Endothelial cell of umbilical vein (primary cell): ENCODE data around the gene PIGQ. TPM values are rescaled to one million over a fixed set of nuclear protein-coding genes. Genes with fewer than 3 reads are reported as not detected.

ENCODE experiments used
- BruUV-seq: library from RNA; stranded (reverse); fragments of 400-500 nt; replicated peaks from 2 replicates; lab custom pipeline; 2021; lab: Mats Ljungman, UMichigan
- CTCF ChIA-PET: fragments of 300-600, 350-600 bp; sonication (Branson Sonifier 250); formaldehyde crosslinking; loops from one replicate; lab custom pipeline; 2021; ENCODE audit warnings: antibody characterized with exemption, inconsistent platforms; lab: Charles Lee
- POLR2A ChIA-PET: fragments of 300-600, 350-600 bp; sonication (Branson Sonifier 250); formaldehyde crosslinking; loops from one replicate; lab custom pipeline; 2021; ENCODE audit warnings: antibody characterized with exemption, inconsistent platforms; lab: Charles Lee
- DNase-seq: peaks from one replicate; pipeline ENCODE4 v3.0.0-alpha.2; 2011; ENCODE audit warnings: low read depth, low spot score
- FAIRE-seq: peaks from 2 replicates; lab custom pipeline; 2011; peaks lifted over from hg19 to GRCh38; lab: Jason Lieb, UNC
- H2AFZ ChIP-seq: 2 replicates; pipeline ENCODE4 v1.6.0; 2012; ENCODE audit warnings: low read depth, low read length, control low read depth, inconsistent platforms
- H3K27ac ChIP-seq: 2 replicates; pipeline ENCODE4 v1.5.1; 2011; ENCODE audit warnings: low read depth, mild to moderate bottlenecking, control low read depth, low read length, moderate library complexity; ENCODE audit not compliant: insufficient read depth
- H3K27me3 ChIP-seq, 2 experiments: 2 replicates each; pipeline versions ENCODE4 v1.6.0 to v1.6.1; 2011; ENCODE audit warnings: low read length in 2 of 2, mixed read lengths in 1 of 2; ENCODE audit not compliant: control insufficient read depth in 2 of 2, insufficient read depth in 2 of 2
- H3K36me3 ChIP-seq, 2 experiments: 2 replicates in 1 of 2; 3 replicates in 1 of 2; pipeline ENCODE4 v1.5.1; 2011; ENCODE audit warnings: low read length in 2 of 2, mild to moderate bottlenecking in 1 of 2, moderate library complexity in 1 of 2; ENCODE audit not compliant: control insufficient read depth in 2 of 2, insufficient read depth in 2 of 2; ENCODE audit errors: extremely low read depth in 1 of 2
- H3K4me1 ChIP-seq: 3 replicates; pipeline ENCODE4 v1.5.1; 2011; ENCODE audit warnings: mild to moderate bottlenecking, low read length; ENCODE audit not compliant: control insufficient read depth, insufficient read depth; ENCODE audit errors: extremely low read depth
- H3K4me2 ChIP-seq: 2 replicates; pipeline ENCODE4 v1.6.1; 2011; ENCODE audit warnings: low read length, control low read depth, mixed read lengths; ENCODE audit not compliant: insufficient read depth
- H3K4me3 ChIP-seq, 3 experiments: fragments of 200-600 bp in 1 of 3; sonication (generic), shearing (Covaris generic) in 1 of 3; replicated peaks in 1 of 3; 2 replicates each; pipeline ENCODE4 v1.5.1; 2011 to 2016; ENCODE audit warnings: control low read depth in 3 of 3, low read length in 3 of 3, mild to moderate bottlenecking in 2 of 3, inconsistent platforms in 1 of 3, low read depth in 1 of 3, moderate library complexity in 1 of 3; ENCODE audit not compliant: insufficient read depth in 1 of 3
- H3K79me2 ChIP-seq: 2 replicates; pipeline ENCODE4 v1.6.0; 2012; ENCODE audit warnings: low read length, inconsistent platforms; ENCODE audit not compliant: control insufficient read depth, insufficient read depth
- H3K9ac ChIP-seq: replicated peaks from 2 replicates; pipeline ENCODE3; 2011; ENCODE audit warnings: low read length, control low read depth; ENCODE audit not compliant: insufficient read depth; ENCODE audit errors: extremely low read depth
- H3K9me1 ChIP-seq: replicated peaks from 3 replicates; pipeline ENCODE4 v1.6.0; 2011; ENCODE audit warnings: mild to moderate bottlenecking, low read length; ENCODE audit not compliant: control insufficient read depth, insufficient read depth; ENCODE audit errors: extremely low read depth
- H3K9me3 ChIP-seq: replicated peaks from 2 replicates; pipeline ENCODE4 v1.5.1; 2012; ENCODE audit warnings: low read length, inconsistent platforms; ENCODE audit not compliant: control insufficient read depth, insufficient read depth
- H4K20me1 ChIP-seq: replicated peaks from 2 replicates; pipeline ENCODE3; 2011; ENCODE audit warnings: mild to moderate bottlenecking, low read length; ENCODE audit not compliant: control insufficient read depth, insufficient read depth; ENCODE audit errors: extremely low read depth
- CTCF ChIP-seq, 2 donors: IDR thresholded peaks; 1 replicate in 1 of 2; 2 replicates in 1 of 2; pipeline ENCODE4 v1.5.1; 2011; ENCODE audit warnings: low read length in 2 of 2, mild to moderate bottlenecking in 2 of 2, moderate library complexity in 2 of 2, control low read depth in 1 of 2, inconsistent platforms in 1 of 2, low read depth in 1 of 2; ENCODE audit not compliant: insufficient read depth in 1 of 2; ENCODE audit errors: extremely low read depth in 1 of 2
- FOS ChIP-seq: IDR thresholded peaks from 2 replicates; pipeline ENCODE4 v1.6.1; 2011; ENCODE audit warnings: mild to moderate bottlenecking, low read length, moderate library complexity, borderline replicate concordance; ENCODE audit not compliant: insufficient read depth
- GATA2 ChIP-seq: IDR thresholded peaks from 2 replicates; pipeline ENCODE4 v1.7.0; 2011; ENCODE audit warnings: low read depth, mild to moderate bottlenecking, moderate library complexity, mixed read lengths, low read length; ENCODE audit not compliant: insufficient read length, insufficient read depth
- JUN ChIP-seq: IDR thresholded peaks from 2 replicates; pipeline ENCODE4 v1.6.1; 2011; ENCODE audit warnings: borderline replicate concordance, low read depth; ENCODE audit not compliant: insufficient read length, insufficient read depth
- MAX ChIP-seq: IDR thresholded peaks from 2 replicates; pipeline ENCODE4 v1.6.1; 2011; ENCODE audit not compliant: insufficient read depth, insufficient read length
- MYC ChIP-seq: IDR thresholded peaks from one replicate; pipeline ENCODE4 v1.6.1; 2011; ENCODE audit warnings: mild to moderate bottlenecking, low read depth, low read length
- POLR2A ChIP-seq: IDR thresholded peaks from 2 replicates; pipeline ENCODE4 v1.6.1; 2012; ENCODE audit warnings: low read depth, mild to moderate bottlenecking, control low read depth, low read length
- POLR2AphosphoS5 ChIP-seq: IDR thresholded peaks from 2 replicates; pipeline ENCODE4 v1.6.1; 2012; ENCODE audit warnings: low read depth, mild to moderate bottlenecking, control low read depth, low read length, moderate library complexity; ENCODE audit not compliant: insufficient read depth
- dilution Hi-C: fragments of 300-500 bp; cut with MboI; formaldehyde crosslinking; loops from one replicate; pipeline ENCODE4 v1.15.0; 2019; ENCODE audit warnings: low sequenced_read_pairs; ENCODE audit not compliant: extremely low pct_ligation_motif_present
- intact Hi-C: fragments of 100-400 bp; cut with micrococcal nuclease; formaldehyde crosslinking; loops from one replicate; pipeline ENCODE4 v1.10.0; 2022
- polyA plus RNA-seq, 4 experiments: library from polyadenylated mRNA; depleted of rRNA in 3 of 4; stranded (reverse) in 3 of 4; unstranded in 1 of 4; fragments of >200 nt; gene quantifications; 2 replicates each; pipeline versions ENCODE4 v1.2.1 to v1.2.3, GENCODE V29; 2011 to 2012; ENCODE audit warnings: missing spikeins in 1 of 4
- total RNA-seq: library from RNA; stranded (reverse); gene quantifications from 2 replicates; pipeline ENCODE4 v1.2.3, GENCODE V29; 2021

PIGQ gene
- total and polyA plus RNA-seq, 2 donors (not counting 3 experiments of a cell fraction or from before 2014, with no cell fraction given): 66.9 to 67.7 TPM

GRCh38 chr16:616733-617586 is 47.2 kb downstream of the PIGQ start:
- Histone ChIP-seq H3K4me3 (no peak overlapping the region), H3K36me3 (no peaks in the 10 kb centered on the region), H3K9ac (no peak overlapping the region), H4K20me1 (no peaks in the 10 kb centered on the region), H3K4me1 (no peaks in the 10 kb centered on the region), H3K27ac (no peak overlapping the region), H3K27me3 (no peaks in the 10 kb centered on the region), H3K4me2 (no peak overlapping the region), H3K79me2 (no peaks in the 10 kb centered on the region), H3K9me3 (no peaks in the 10 kb centered on the region), H3K9me1 (no peaks in the 10 kb centered on the region), H2AFZ (no peak overlapping the region)
- BruUV-seq: no TSS peak
- no peak for DNase-seq
- ChIA-PET CTCF (interaction anchor here (1.5 kb wide), 1 partner anchor 16 kb away, joined by 3 read pairs; no protein-coding TSS in a partner anchor), POLR2A (no interaction called here)
- dilution Hi-C loops: no loop called here
- intact Hi-C loops: no loop called here
- FAIRE-seq: no peak
- TF ChIP-seq POLR2AphosphoS5 (no peak), MYC (no peak), JUN (no peak), CTCF (IDR thresholded peaks at IDR 0.05; ENCODE audit: extremely low read depth in 1 of 2, insufficient read depth in 1 of 2, low read depth in 1 of 2, low read length in 2 of 2) (no peak), GATA2 (no peak), MAX (no peak), FOS (no peak), POLR2A (no peak)
